ENCODE results near the gene OR4K17. TPM values are rescaled to one million over a fixed set of nuclear protein-coding genes. Genes with fewer than 3 reads are reported as not detected.

The OR4K17 gene
- total and polyA plus RNA-seq, 10 of the 15 experiments (the other 5 are each of a cell fraction or from before 2014, with no cell fraction given), result not detected

DNA sequence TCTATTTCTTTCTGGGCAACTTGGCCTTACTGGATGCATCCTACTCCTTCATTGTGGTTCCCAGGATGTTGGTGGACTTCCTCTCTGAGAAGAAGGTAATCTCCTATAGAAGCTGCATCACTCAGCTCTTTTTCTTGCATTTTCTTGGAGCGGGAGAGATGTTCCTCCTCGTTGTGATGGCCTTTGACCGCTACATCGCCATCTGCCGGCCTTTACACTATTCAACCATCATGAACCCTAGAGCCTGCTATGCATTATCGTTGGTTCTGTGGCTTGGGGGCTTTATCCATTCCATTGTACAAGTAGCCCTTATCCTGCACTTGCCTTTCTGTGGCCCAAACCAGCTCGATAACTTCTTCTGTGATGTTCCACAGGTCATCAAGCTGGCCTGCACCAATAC is 33.4 kb downstream of the OR4K17 start:
- Histone ChIP-seq H3K27ac (ENCODE audit: control insufficient read depth, insufficient read depth) (no peak overlapping the region), H2AFZ (ENCODE audit: control insufficient read depth, low read depth, low read length) (no peak overlapping the region), H3K4me1 (ENCODE audit: control insufficient read depth, insufficient read depth, low read length) (no peaks in the 10 kb centered on the region), H4K20me1 (ENCODE audit: control insufficient read depth, insufficient read depth) (no peaks in the 10 kb centered on the region), H3K4me2 (ENCODE audit: control insufficient read depth, insufficient read depth) (no peak overlapping the region), H3K9ac (ENCODE audit: control insufficient read depth, insufficient read depth, low read length) (no peak overlapping the region), H3K27me3 (replicated peaks in 1 of 2; ENCODE audit: control insufficient read depth in 2 of 2, insufficient read depth in 2 of 2, low read length in 1 of 2) (no peaks in the 10 kb centered on the region), H3K79me2 (ENCODE audit: control insufficient read depth, insufficient read depth, low read length) (no peaks in the 10 kb centered on the region), H3K4me3 (no peak overlapping the region), H3K36me3 (ENCODE audit: control insufficient read depth in 2 of 2, insufficient read depth in 2 of 2, low read length in 1 of 2) (no peaks in the 10 kb centered on the region), H3K9me3 (replicated peaks; ENCODE audit: control insufficient read depth, insufficient read depth, low read length) (no peaks in the 10 kb centered on the region)
- ChIA-PET SMC1A (ENCODE audit: uncharacterized antibody, unreplicated experiment) (interaction anchor here (0.8 to 1.7 kb wide), 2 partner anchors 12 to 468 kb away, joined by 3 to 6 read pairs; no protein-coding TSS in a partner anchor), RAD21 (ENCODE audit: unreplicated experiment) (no interaction called here), CTCF (no interaction called here), POLR2A (no interaction called here)
- WGBS (ENCODE audit: insufficient coverage, insufficient replicate concordance, low lambda C conversion rate, missing lambda C conversion rate), result 9% methylated on average over 7 of the region's 7 CpGs
- TF ChIP-seq, protein P1, sequence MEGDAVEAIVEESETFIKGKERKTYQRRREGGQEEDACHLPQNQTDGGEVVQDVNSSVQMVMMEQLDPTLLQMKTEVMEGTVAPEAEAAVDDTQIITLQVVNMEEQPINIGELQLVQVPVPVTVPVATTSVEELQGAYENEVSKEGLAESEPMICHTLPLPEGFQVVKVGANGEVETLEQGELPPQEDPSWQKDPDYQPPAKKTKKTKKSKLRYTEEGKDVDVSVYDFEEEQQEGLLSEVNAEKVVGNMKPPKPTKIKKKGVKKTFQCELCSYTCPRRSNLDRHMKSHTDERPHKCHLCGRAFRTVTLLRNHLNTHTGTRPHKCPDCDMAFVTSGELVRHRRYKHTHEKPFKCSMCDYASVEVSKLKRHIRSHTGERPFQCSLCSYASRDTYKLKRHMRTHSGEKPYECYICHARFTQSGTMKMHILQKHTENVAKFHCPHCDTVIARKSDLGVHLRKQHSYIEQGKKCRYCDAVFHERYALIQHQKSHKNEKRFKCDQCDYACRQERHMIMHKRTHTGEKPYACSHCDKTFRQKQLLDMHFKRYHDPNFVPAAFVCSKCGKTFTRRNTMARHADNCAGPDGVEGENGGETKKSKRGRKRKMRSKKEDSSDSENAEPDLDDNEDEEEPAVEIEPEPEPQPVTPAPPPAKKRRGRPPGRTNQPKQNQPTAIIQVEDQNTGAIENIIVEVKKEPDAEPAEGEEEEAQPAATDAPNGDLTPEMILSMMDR (IDR thresholded peaks at IDR 0.05 in 2 of 3, conservative IDR thresholded peaks at IDR 0.05 in 1 of 3; ENCODE audit: control insufficient read depth in 2 of 3, extremely low read depth in 1 of 3, insufficient read depth in 1 of 3, low read depth in 3 of 3, low read length in 3 of 3), result peak in 2 of 3 experiments; percentile 14 to 23; a peak in 2 of 6 replicates
- no peak for TF ChIP-seq USF1 (IDR thresholded peaks at IDR 0.05; ENCODE audit: borderline replicate concordance, extremely low read length, insufficient read depth, low read depth, low read length)
- TF ChIP-seq DPF2 (IDR thresholded peaks at IDR 0.05), result no peak
- FAIRE-seq, result no peak
- in situ Hi-C loops (cut with MboI) (loop anchor here (10.0 kb wide), 1 partner anchor 49 kb away; no protein-coding TSS in a partner anchor), intact Hi-C loops (cut with micrococcal nuclease; ENCODE audit: unreplicated experiment) (no loop called here)
- no peak for DNase-seq (ENCODE audit: low read depth, low spot score)
- no peak for ATAC-seq
- BruUV-seq (replicated peaks), result no TSS peak

DNA sequence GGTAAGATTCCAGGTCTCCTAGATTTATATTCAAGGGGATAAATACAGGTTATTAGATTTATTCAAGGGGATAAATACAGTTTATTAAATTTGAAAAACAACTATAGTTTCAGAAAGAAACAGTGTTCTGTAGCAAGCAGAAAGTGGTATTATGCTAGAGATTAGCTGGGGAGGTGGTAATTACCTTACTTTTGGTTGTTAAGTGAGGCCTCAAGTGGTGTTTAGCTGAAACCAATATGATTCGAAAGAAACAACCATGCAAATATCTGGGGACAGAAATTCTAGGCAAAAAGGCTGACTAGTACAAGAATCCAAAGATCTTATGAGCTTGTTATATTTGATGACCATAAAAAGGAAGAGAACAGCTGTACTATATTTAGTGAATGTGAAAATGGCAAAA is 34.3 kb downstream of the OR4K17 start:
- no peaks in the 10 kb centered on the region for H3K79me2 ChIP-seq (ENCODE audit: control insufficient read depth, insufficient read depth, low read length)
- RAD21 ChIA-PET (ENCODE audit: unreplicated experiment), result no interaction called here
- H3K36me3 ChIP-seq (ENCODE audit: control insufficient read depth in 2 of 2, insufficient read depth in 2 of 2, low read length in 1 of 2), result no peaks in the 10 kb centered on the region
- BruUV-seq (replicated peaks), result no TSS peak
- FAIRE-seq (no peak), ATAC-seq (no peak), DNase-seq (ENCODE audit: low read depth, low spot score) (no peak)
- no peak overlapping the region for H3K9ac ChIP-seq (ENCODE audit: control insufficient read depth, insufficient read depth, low read length)
- intact Hi-C loops (cut with micrococcal nuclease; ENCODE audit: unreplicated experiment), result no loop called here
- H3K27me3 ChIP-seq (replicated peaks in 1 of 2; ENCODE audit: control insufficient read depth in 2 of 2, insufficient read depth in 2 of 2, low read length in 1 of 2), result no peaks in the 10 kb centered on the region
- H2AFZ ChIP-seq (ENCODE audit: control insufficient read depth, low read depth, low read length), result no peak overlapping the region
- 0% methylated on average over 1 of the region's 1 CpG for WGBS (ENCODE audit: insufficient coverage, insufficient replicate concordance, low lambda C conversion rate, missing lambda C conversion rate)
- CTCF ChIA-PET, result interaction anchor here (0.6 to 0.8 kb wide), 2 partner anchors 10 to 1414 kb away, joined by 3 read pairs; no protein-coding TSS in a partner anchor
- no peaks in the 10 kb centered on the region for H3K9me3 ChIP-seq (replicated peaks; ENCODE audit: control insufficient read depth, insufficient read depth, low read length)
- no peaks in the 10 kb centered on the region for H3K4me1 ChIP-seq (ENCODE audit: control insufficient read depth, insufficient read depth, low read length)
- in situ Hi-C loops (cut with MboI), result loop anchor here (10.0 kb wide), 1 partner anchor 50 kb away; no protein-coding TSS in a partner anchor
- H3K27ac ChIP-seq (ENCODE audit: control insufficient read depth, insufficient read depth), result no peak overlapping the region
- no peak overlapping the region for H3K4me2 ChIP-seq (ENCODE audit: control insufficient read depth, insufficient read depth)
- H3K4me3 ChIP-seq, result no peak overlapping the region
- POLR2A ChIA-PET, result no interaction called here
- no peaks in the 10 kb centered on the region for H4K20me1 ChIP-seq (ENCODE audit: control insufficient read depth, insufficient read depth)
- SMC1A ChIA-PET (ENCODE audit: uncharacterized antibody, unreplicated experiment), result interaction anchor here (0.8 to 1.7 kb wide), 2 partner anchors 13 to 467 kb away, joined by 3 to 6 read pairs; no protein-coding TSS in a partner anchor
- TF ChIP-seq NFYB (IDR thresholded peaks at IDR 0.05; ENCODE audit: insufficient read depth, low read depth, low read length), result no peak
- no peak for TF ChIP-seq SP1 (IDR thresholded peaks at IDR 0.05; ENCODE audit: low read depth, low read length)
- no peak for TF ChIP-seq NR2C1 (IDR thresholded peaks at IDR 0.05)
- TF ChIP-seq JUND (IDR thresholded peaks at IDR 0.05; ENCODE audit: low read depth, low read length), result no peak
- TF ChIP-seq BRCA1 (IDR thresholded peaks at IDR 0.05; ENCODE audit: low read depth, low read length), result no peak
- TF ChIP-seq, protein P2, sequence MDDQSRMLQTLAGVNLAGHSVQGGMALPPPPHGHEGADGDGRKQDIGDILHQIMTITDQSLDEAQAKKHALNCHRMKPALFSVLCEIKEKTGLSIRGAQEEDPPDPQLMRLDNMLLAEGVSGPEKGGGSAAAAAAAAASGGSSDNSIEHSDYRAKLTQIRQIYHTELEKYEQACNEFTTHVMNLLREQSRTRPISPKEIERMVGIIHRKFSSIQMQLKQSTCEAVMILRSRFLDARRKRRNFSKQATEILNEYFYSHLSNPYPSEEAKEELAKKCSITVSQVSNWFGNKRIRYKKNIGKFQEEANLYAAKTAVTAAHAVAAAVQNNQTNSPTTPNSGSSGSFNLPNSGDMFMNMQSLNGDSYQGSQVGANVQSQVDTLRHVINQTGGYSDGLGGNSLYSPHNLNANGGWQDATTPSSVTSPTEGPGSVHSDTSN (IDR thresholded peaks at IDR 0.05; ENCODE audit: insufficient replicate concordance, low read depth, low read length), result no peak
- no peak for TF ChIP-seq RAD51 (IDR thresholded peaks at IDR 0.05)
- no peak for TF ChIP-seq EZH2 (IDR thresholded peaks at IDR 0.05; ENCODE audit: borderline replicate concordance, control insufficient read depth, low read depth, low read length)
- no peak for TF ChIP-seq NFYA (IDR thresholded peaks at IDR 0.05; ENCODE audit: borderline replicate concordance, low read depth, low read length)
